Thyroid gland (tissue), 4 donors: ENCODE results near the gene SRSF6. TPM values are rescaled to one million over a fixed set of nuclear protein-coding genes. Genes with fewer than 3 reads are reported as not detected.

ENCODE experiments used
- DNase-seq, 2 donors: peaks; one replicate each; pipeline ENCODE4 v3.0.0-alpha.2; 2019
- H3K27ac ChIP-seq, 3 donors: fragments of 200-600 bp; sonication (generic); 1 replicate in 2 of 3; 2 replicates in 1 of 3; pipeline ENCODE4 v1.5.1; 2016 to 2019; ENCODE audit warnings: mild to moderate bottlenecking in 1 of 3, moderate library complexity in 1 of 3
- H3K27me3 ChIP-seq: fragments of 200-600 bp; sonication (generic); one replicate; pipeline ENCODE4 v1.5.1; 2019
- H3K36me3 ChIP-seq, 2 donors: fragments of 200-600 bp; sonication (generic); one replicate each; pipeline ENCODE4 v1.5.1; 2016 to 2019
- H3K4me1 ChIP-seq, 2 donors: fragments of 200-600 bp; sonication (generic); one replicate each; pipeline ENCODE4 v1.5.1; 2017 to 2019
- H3K4me3 ChIP-seq, 3 donors: fragments of 200-600 bp; sonication (generic); replicated peaks in 1 of 3; 1 replicate in 2 of 3; 2 replicates in 1 of 3; pipeline ENCODE4 v1.5.1; 2016; ENCODE audit warnings: mild to moderate bottlenecking in 1 of 3
- H3K9me3 ChIP-seq: fragments of 200-600 bp; sonication (generic); one replicate; pipeline ENCODE4 v1.5.1; 2017
- POLR2A ChIP-seq, 2 donors: fragments of 450-650 bp; IDR thresholded peaks; one replicate each; pipeline ENCODE4 v1.6.1; 2017; ENCODE audit warnings: antibody characterized with exemption in 2 of 2, mild to moderate bottlenecking in 2 of 2, moderate library complexity in 1 of 2
- WGBS, 2 donors: methylation state at CpG; one replicate each; pipeline ENCODE4 v1.1.5; 2017; 5-methylcytosine and 5-hydroxymethylcytosine counted together
- intact Hi-C: fragments of 100-400 bp; cut with DNase I; formaldehyde crosslinking; loops from one replicate; pipeline ENCODE4 v1.15.1; 2023
- total RNA-seq, 4 donors: library from RNA; depleted of rRNA; stranded (reverse); fragments of >200 nt; gene quantifications; one replicate each; pipeline ENCODE4 v1.2.3, GENCODE V29; 2016
- TF ChIP-seq, protein P1 (sequence below), 6 experiments: fragments of 200-600 bp in 3 of 6; fragments of 450-650 bp in 3 of 6; sonication (generic) in 3 of 6; IDR thresholded peaks; one replicate each; pipeline ENCODE4 v1.5.1; 2016 to 2019; ENCODE audit warnings: antibody characterized with exemption in 6 of 6, mild to moderate bottlenecking in 2 of 6, inconsistent platforms in 1 of 6, moderate library complexity in 1 of 6

The SRSF6 gene
- total RNA-seq, 4 donors from 2014 or later, result 92.3 to 110 (median 97.2) TPM

DNA sequence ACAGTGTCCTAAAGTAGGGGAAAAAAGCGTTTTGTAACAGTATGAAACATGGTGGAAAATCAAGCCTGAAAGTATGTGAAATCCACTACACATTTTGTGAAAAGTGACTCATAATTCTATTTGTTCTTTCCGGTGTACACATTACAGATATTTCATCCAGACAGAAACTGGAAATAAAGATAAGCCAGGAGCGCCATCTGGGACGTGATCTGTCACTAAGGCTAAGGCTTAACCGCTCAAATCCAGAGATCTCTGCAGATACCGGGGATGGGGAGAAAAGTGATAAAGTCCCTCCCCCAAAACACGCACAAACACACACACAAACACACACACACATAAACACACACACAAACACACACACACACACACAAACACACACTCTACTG is 26.6 kb upstream of the SRSF6 start:
- TF ChIP-seq, protein P1, sequence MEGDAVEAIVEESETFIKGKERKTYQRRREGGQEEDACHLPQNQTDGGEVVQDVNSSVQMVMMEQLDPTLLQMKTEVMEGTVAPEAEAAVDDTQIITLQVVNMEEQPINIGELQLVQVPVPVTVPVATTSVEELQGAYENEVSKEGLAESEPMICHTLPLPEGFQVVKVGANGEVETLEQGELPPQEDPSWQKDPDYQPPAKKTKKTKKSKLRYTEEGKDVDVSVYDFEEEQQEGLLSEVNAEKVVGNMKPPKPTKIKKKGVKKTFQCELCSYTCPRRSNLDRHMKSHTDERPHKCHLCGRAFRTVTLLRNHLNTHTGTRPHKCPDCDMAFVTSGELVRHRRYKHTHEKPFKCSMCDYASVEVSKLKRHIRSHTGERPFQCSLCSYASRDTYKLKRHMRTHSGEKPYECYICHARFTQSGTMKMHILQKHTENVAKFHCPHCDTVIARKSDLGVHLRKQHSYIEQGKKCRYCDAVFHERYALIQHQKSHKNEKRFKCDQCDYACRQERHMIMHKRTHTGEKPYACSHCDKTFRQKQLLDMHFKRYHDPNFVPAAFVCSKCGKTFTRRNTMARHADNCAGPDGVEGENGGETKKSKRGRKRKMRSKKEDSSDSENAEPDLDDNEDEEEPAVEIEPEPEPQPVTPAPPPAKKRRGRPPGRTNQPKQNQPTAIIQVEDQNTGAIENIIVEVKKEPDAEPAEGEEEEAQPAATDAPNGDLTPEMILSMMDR (IDR thresholded peaks at IDR 0.05), result no peak
- TF ChIP-seq POLR2A (IDR thresholded peaks at IDR 0.05), result no peak
- intact Hi-C loops, result no loop called here
- DNase-seq, result no peak
- no peaks in the 10 kb centered on the region for H3K27me3 ChIP-seq
- WGBS, 2 donors, result 80 to 81% methylated on average over 7 of the region's 7 CpGs
- no peaks in the 10 kb centered on the region for H3K4me1 ChIP-seq
- H3K36me3 ChIP-seq, result no peaks in the 10 kb centered on the region
- no peak overlapping the region for H3K27ac ChIP-seq
- no peaks in the 10 kb centered on the region for H3K9me3 ChIP-seq
- H3K4me3 ChIP-seq, result no peak overlapping the region

DNA sequence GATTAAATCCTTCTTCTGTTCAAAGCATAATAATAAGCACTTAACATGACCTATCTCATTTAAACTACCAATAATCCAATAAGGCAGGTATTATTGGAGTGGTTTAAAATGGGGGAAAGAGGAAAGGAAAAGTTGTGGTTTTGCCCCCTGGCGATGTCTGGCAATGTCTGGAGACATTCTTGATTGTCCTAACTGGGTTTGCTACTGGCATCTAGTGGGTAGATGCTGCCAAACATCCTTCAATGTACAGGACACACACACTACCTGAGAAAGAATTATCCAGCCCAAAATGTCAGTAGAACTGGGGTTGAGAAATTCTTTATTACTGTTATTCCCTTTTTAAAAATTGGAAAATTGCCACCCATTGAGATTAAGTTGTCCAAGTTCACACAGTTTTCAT is 25.2 kb upstream of the SRSF6 start:
- 76 to 88% methylated on average over 1 of the region's 1 CpG for WGBS, 2 donors
- H3K4me3 ChIP-seq, result no peak overlapping the region
- intact Hi-C loops, result no loop called here
- H3K9me3 ChIP-seq, result no peaks in the 10 kb centered on the region
- no peaks in the 10 kb centered on the region for H3K27me3 ChIP-seq
- H3K27ac ChIP-seq, result no peak overlapping the region
- no peaks in the 10 kb centered on the region for H3K36me3 ChIP-seq
- no peaks in the 10 kb centered on the region for H3K4me1 ChIP-seq
- DNase-seq, result no peak
- no peak for TF ChIP-seq POLR2A (IDR thresholded peaks at IDR 0.05)
- TF ChIP-seq, protein P1 (IDR thresholded peaks at IDR 0.05), result no peak

GRCh38 chr20:43433250-43433854 is 24.3 kb upstream of the SRSF6 start:
- Histone ChIP-seq H3K9me3 (no peaks in the 10 kb centered on the region), H3K27me3 (no peaks in the 10 kb centered on the region), H3K4me1 (no peaks in the 10 kb centered on the region), H3K27ac (no peak overlapping the region), H3K36me3 (no peaks in the 10 kb centered on the region), H3K4me3 (no peak overlapping the region)
- intact Hi-C loops, result no loop called here
- TF ChIP-seq, protein P1 (IDR thresholded peaks at IDR 0.05), result no peak
- TF ChIP-seq POLR2A (IDR thresholded peaks at IDR 0.05), result no peak
- 89 to 95% methylated on average over 4 of the region's 4 CpGs for WGBS, 2 donors
- no peak for DNase-seq

- H3K27ac ChIP-seq, result no peak overlapping the region
- TF ChIP-seq, protein P1 (IDR thresholded peaks at IDR 0.05), result no peak
- TF ChIP-seq POLR2A (IDR thresholded peaks at IDR 0.05), result no peak
- 92 to 95% methylated on average over 6 of the region's 6 CpGs for WGBS, 2 donors
- no peak overlapping the region for H3K4me3 ChIP-seq
- intact Hi-C loops, result no loop called here
- H3K9me3 ChIP-seq, result no peaks in the 10 kb centered on the region
- no peak for DNase-seq
- no peaks in the 10 kb centered on the region for H3K36me3 ChIP-seq
- H3K4me1 ChIP-seq, result no peaks in the 10 kb centered on the region
- no peaks in the 10 kb centered on the region for H3K27me3 ChIP-seq
Observed at GRCh38 chr20:43434565-43434964, 23.1 kb upstream of the SRSF6 start.

GRCh38 chr20:43438578-43439316 is 18.9 kb upstream of the SRSF6 start:
- Histone ChIP-seq H3K4me1 (no peaks in the 10 kb centered on the region), H3K4me3 (no peak overlapping the region), H3K27ac (no peak overlapping the region), H3K27me3 (no peaks in the 10 kb centered on the region), H3K9me3 (no peaks in the 10 kb centered on the region), H3K36me3 (no peaks in the 10 kb centered on the region)
- no peak for TF ChIP-seq POLR2A (IDR thresholded peaks at IDR 0.05)
- TF ChIP-seq, protein P1 (IDR thresholded peaks at IDR 0.05), result no peak
- intact Hi-C loops, result no loop called here
- 82 to 84% methylated on average over 7 of the region's 7 CpGs for WGBS, 2 donors
- DNase-seq, result no peak
